GM12891 (cell line): ENCODE measurements around the gene ANKRD28.

ENCODE experiments used
- DNase-seq: peaks from one replicate; pipeline ENCODE4 v3.0.0; 2011; ENCODE audit warnings: low spot score; ENCODE audit not compliant: insufficient read length
- FAIRE-seq: peaks from 2 replicates; lab custom pipeline; 2011; peaks lifted over from hg19 to GRCh38; lab: Jason Lieb, UNC
- PAX5 ChIP-seq: IDR thresholded peaks from 2 replicates; pipeline ENCODE4 v1.6.1; 2011; ENCODE audit warnings: low read length, moderate library complexity, mild to moderate bottlenecking; ENCODE audit not compliant: insufficient read depth, severe bottlenecking
- POLR2A ChIP-seq: IDR thresholded peaks from 2 replicates; pipeline ENCODE4 v1.6.1; 2011; ENCODE audit warnings: low read depth, low read length, control low read depth
- POLR2AphosphoS5 ChIP-seq: IDR thresholded peaks from 2 replicates; pipeline ENCODE4 v1.6.1; 2011; ENCODE audit warnings: low read depth, low read length, control low read depth
- POU2F2 ChIP-seq: IDR thresholded peaks from 2 replicates; pipeline ENCODE4 v1.6.1; 2011; ENCODE audit warnings: low read depth, mild to moderate bottlenecking, control low read depth, low read length, moderate library complexity
- SPI1 ChIP-seq: IDR thresholded peaks from 2 replicates; pipeline ENCODE4 v1.6.1; 2011; ENCODE audit warnings: low read depth, low read length, control low read depth
- TAF1 ChIP-seq: IDR thresholded peaks from 2 replicates; pipeline ENCODE4 v1.6.1; 2011; ENCODE audit warnings: low read depth, low read length, control low read depth

The ANKRD28 gene

DNA sequence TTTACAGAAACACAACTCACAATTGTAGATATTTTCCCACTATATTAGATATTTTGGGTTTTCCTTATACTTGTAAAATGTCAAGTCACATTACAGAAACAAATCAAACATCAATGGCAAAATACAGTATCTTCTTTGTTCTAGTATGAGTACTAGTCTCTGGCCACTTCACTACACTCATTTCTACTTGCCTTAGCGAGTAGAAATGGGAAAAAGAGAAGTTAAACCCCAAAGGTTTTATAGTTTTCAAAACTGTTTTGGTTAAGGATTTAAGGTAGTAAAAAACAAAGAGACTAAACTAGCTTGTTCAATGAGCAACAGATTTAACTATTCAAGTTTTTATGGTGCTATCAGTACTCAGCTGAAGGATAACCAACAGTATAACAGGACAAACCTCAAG lies 114.5 kb downstream of the ANKRD28 start:
- DNase-seq (no peak), FAIRE-seq (no peak)
- no peak for TF ChIP-seq POLR2AphosphoS5
- TF ChIP-seq POU2F2 = no peak
- no peak for TF ChIP-seq POLR2A
- no peak for TF ChIP-seq TAF1
- no peak for TF ChIP-seq SPI1
- no peak for TF ChIP-seq PAX5

DNA sequence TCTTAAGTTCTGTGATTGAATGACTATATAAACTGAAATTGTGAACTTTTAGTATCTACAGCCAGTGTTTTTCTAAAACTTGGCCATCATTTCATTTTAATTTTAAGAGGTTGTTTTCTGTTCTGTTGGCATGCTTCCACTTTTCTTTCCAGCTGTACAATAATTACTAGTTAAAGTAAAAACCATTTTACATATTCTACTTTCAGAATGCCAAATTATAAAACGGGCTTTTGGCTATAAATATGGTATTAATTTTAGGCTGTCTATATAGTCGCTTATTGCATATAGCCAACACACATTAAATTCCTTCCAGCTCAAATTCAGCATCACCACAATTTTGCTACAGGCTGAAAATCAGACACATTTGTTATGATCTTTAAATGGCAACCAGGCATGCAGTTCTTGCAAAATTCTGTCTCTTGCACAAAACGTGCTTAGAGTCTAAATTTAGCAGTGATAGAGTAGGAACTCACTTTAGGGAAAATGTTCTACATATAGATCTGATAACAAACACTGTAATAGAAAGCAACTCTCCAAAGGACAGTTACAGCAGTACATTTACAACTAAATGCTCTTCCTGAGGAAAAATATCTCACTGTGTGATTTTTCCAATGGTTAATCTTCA lies 115.1 kb downstream of the ANKRD28 start:
- FAIRE-seq = no peak
- DNase-seq = no peak
- TF ChIP-seq POU2F2 (no peak), TAF1 (no peak), POLR2AphosphoS5 (no peak), PAX5 (no peak), POLR2A (no peak), SPI1 (no peak)

DNA sequence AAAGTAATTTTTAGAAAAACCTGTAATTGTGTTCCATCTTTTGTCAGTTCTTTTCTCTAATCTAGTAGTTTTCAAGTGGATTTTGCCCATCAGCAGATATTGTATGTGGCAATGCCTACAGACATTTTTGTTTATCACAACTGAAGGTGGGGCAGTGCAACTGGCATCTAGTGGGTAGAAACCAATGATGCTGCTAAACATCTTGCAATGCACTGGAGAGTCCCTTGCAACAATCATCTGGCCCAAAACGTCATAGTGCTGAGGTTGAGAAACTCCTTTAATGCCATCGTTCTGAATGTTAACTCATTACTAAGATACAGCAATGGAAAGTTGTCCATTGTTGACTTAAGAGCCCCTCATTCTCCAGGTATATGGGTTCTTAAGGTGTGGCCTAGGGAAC lies 116.1 kb downstream of the ANKRD28 start:
- DNase-seq = no peak
- no peak for FAIRE-seq
- TF ChIP-seq POLR2AphosphoS5 (no peak), PAX5 (no peak)

GRCh38 chr3:15679306-15679705 lies 118.5 kb downstream of the ANKRD28 start:
- TF ChIP-seq SPI1 (no peak), POU2F2 (no peak), TAF1 (no peak)
- FAIRE-seq (no peak), DNase-seq (no peak)

DNA sequence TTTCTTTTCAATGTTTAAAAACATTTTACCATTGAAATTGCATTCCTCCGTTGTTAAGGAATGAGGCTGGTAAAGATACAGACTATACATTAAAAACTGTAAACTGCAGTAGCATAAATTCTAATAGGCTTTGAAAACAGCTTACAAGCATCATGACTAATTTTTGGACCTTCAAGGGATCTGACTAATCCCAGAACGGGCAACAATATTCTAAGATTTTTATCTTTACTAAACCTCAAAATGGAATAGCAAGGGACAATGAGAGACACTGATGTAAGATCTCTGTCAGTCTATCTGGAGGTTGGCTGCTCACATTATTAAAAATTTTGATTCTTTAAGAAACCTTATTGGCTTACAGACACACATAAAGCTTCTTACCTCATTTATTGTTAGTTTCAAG lies 121.5 kb downstream of the ANKRD28 start:
- FAIRE-seq = no peak
- no peak for DNase-seq
- no peak for TF ChIP-seq POLR2A
- TF ChIP-seq SPI1 = no peak
- TF ChIP-seq POU2F2 = no peak
- TF ChIP-seq PAX5 = no peak
- TF ChIP-seq POLR2AphosphoS5 = no peak

GRCh38 chr3:15673536-15673935 lies 124.2 kb downstream of the ANKRD28 start:
- DNase-seq (no peak), FAIRE-seq (no peak)
- TF ChIP-seq POU2F2 (no peak), POLR2A (no peak), POLR2AphosphoS5 (no peak), SPI1 (no peak), TAF1 (no peak), PAX5 (no peak)

- FAIRE-seq (peak; percentile 85), DNase-seq (no peak)
- TF ChIP-seq POLR2A (no peak), SPI1 (no peak), PAX5 (no peak), POLR2AphosphoS5 (no peak), POU2F2 (no peak), TAF1 (no peak)
These were observed 130.3 kb downstream of the ANKRD28 start for GRCh38 chr3:15667484-15667883.

GRCh38 chr3:15666277-15666676 lies 131.5 kb downstream of the ANKRD28 start:
- FAIRE-seq (peak; percentile 52), DNase-seq (no peak)
- TF ChIP-seq POLR2A (peak; percentile 33; the same call in 1 of the 2 replicates), SPI1 (no peak), TAF1 (no peak), PAX5 (no peak), POU2F2 (no peak), POLR2AphosphoS5 (peak; percentile 41; the same call in 1 of the 2 replicates)

DNA sequence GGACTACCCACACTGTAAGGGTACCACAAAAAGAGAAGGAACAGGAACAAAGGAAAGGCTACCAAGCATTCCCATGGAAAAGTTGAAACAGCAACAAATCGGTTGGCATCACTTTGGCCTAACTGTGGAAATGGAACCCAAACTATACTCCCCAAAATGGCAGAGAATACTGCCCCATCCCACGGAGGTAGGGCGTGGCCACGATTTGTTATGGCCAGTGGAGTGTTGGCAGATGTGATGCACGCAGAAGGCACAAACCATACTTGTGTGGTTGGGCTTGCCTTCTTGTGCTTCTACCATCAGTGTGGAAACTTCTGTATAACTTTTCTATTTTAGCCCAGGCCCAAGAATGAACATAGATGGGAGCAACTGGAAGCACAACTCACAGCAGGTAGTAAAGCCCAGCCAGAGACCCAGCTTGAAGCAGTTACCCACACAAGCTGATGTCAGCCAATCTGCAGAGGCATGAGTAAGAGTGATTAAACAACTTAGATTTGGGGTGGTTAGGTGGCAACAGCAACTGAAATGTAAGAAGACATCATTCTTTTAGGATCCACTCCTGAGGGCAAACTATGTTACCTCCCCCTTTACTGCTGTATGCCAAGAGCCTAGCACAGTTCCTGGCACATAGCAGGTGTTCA lies 132.1 kb downstream of the ANKRD28 start:
- no peak for TF ChIP-seq PAX5
- TF ChIP-seq POLR2AphosphoS5 = no peak
- TF ChIP-seq SPI1 = no peak
- no peak for TF ChIP-seq TAF1
- no peak for TF ChIP-seq POU2F2
- no peak for TF ChIP-seq POLR2A
- DNase-seq (no peak), FAIRE-seq (peak; percentile 50)

DNA sequence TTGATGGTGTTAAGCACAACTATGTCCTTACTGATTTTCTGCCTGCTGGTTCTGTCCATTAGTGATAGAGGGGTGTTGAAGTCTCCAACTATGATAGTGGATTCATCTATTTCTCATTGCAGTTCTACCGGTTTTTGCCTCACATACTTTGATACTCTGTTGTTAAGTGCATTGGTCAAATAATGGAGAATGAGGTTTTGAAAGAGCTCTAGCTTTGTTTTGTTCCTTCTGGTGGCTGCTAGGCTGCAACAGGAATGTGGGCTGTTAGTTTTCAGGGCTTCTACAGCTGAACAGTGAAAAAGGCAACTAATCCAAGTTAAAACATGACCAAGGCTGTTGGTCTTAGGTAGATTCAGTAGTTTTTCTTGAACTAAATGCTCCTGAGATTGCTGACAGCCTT lies 133.6 kb downstream of the ANKRD28 start:
- FAIRE-seq (no peak), DNase-seq (no peak)
- no peak for TF ChIP-seq POLR2A
- no peak for TF ChIP-seq POU2F2
- no peak for TF ChIP-seq SPI1
- no peak for TF ChIP-seq TAF1
- TF ChIP-seq PAX5 = no peak
- no peak for TF ChIP-seq POLR2AphosphoS5
